HepG2 (cell line): ENCODE measurements around the gene EHD4. TPM values are rescaled to one million over a fixed set of nuclear protein-coding genes. Genes with fewer than 3 reads are reported as not detected.

Experiments
- ATAC-seq: fragments of 200-7000 bp; cut with Tn5 transposase; 3 replicates; pipeline ENCODE4 v1.9.1; 2020; ENCODE audit warnings: mild to moderate bottlenecking, moderate library complexity
- BruUV-seq: library from RNA; stranded (reverse); fragments of 400-500 nt; replicated peaks from 2 replicates; lab custom pipeline; 2021; lab: Mats Ljungman, UMichigan
- CTCF ChIA-PET: fragments of 300-600 bp; formaldehyde crosslinking; extraction: SDS; loops from one replicate; lab custom pipeline; 2021; ENCODE audit warnings: low total read pairs, inconsistent platforms, low intra/inter-chr PET ratio; lab: Yijun Ruan, JAX
- POLR2A ChIA-PET: fragments of 350-600 bp; sonication (Branson Sonifier 250); formaldehyde crosslinking; loops from one replicate; lab custom pipeline; 2020; ENCODE audit warnings: antibody characterized with exemption, inconsistent platforms; lab: Yijun Ruan, JAX
- DNase-seq: peaks from one replicate; pipeline ENCODE4 v3.0.0-alpha.2; 2015; ENCODE audit warnings: low spot score
- FAIRE-seq: peaks from 3 replicates; lab custom pipeline; 2011; peaks lifted over from hg19 to GRCh38; lab: Jason Lieb, UNC
- H2AFZ ChIP-seq: one replicate; pipeline ENCODE4 v1.6.1; 2011; ENCODE audit warnings: low read length, inconsistent platforms
- H3K27ac ChIP-seq: fragments of 300-600 bp; 3 replicates; pipeline ENCODE4 v1.8.0; 2011; ENCODE audit warnings: mixed run types, mild to moderate bottlenecking, mixed read lengths, low read length, inconsistent platforms; ENCODE audit not compliant: insufficient read depth; ENCODE audit errors: extremely low read length
- H3K27me3 ChIP-seq, 2 experiments: fragments of 200-600 bp in 1 of 2; 2 replicates in 1 of 2; 3 replicates in 1 of 2; pipeline versions ENCODE4 v1.6.0 to v1.8.0; 2011; ENCODE audit warnings: low read length in 2 of 2, mild to moderate bottlenecking in 2 of 2, moderate library complexity in 2 of 2, inconsistent platforms in 1 of 2; ENCODE audit not compliant: insufficient read depth in 2 of 2, control insufficient read depth in 1 of 2
- H3K36me3 ChIP-seq, 2 experiments: fragments of 200-600 bp in 1 of 2; replicated peaks in 1 of 2; 2 replicates in 1 of 2; 3 replicates in 1 of 2; pipeline versions ENCODE4 v1.5.1 to v1.8.0; 2011; ENCODE audit warnings: low read length in 2 of 2, inconsistent platforms in 1 of 2; ENCODE audit not compliant: insufficient read depth in 2 of 2, control insufficient read depth in 1 of 2
- H3K4me1 ChIP-seq: 2 replicates; pipeline ENCODE4 v1.5.1; 2012; ENCODE audit warnings: low read length, inconsistent platforms; ENCODE audit not compliant: insufficient read depth
- H3K4me2 ChIP-seq: 2 replicates; pipeline ENCODE4 v1.6.0; 2011; ENCODE audit warnings: low read depth, low read length, inconsistent platforms
- H3K4me3 ChIP-seq, 3 experiments: fragments of 200-600 bp in 1 of 3; sonication (generic), shearing (Covaris generic) in 1 of 3; replicated peaks in 1 of 3; 2 replicates each; pipeline ENCODE4 v1.5.1; 2011 to 2016; ENCODE audit warnings: low read length in 3 of 3, inconsistent platforms in 2 of 3, low read depth in 2 of 3, mild to moderate bottlenecking in 2 of 3, control low read depth in 1 of 3, mixed read lengths in 1 of 3; ENCODE audit not compliant: insufficient read depth in 1 of 3
- H3K79me2 ChIP-seq: one replicate; pipeline ENCODE4 v1.6.1; 2011; ENCODE audit warnings: low read length, inconsistent platforms; ENCODE audit not compliant: insufficient read depth
- H3K9ac ChIP-seq: 2 replicates; pipeline ENCODE4 v1.6.0; 2011; ENCODE audit warnings: mild to moderate bottlenecking, low read depth, low read length, inconsistent platforms; ENCODE audit not compliant: insufficient read depth
- H3K9me3 ChIP-seq: 2 replicates; pipeline ENCODE4 v1.5.1; 2012; ENCODE audit warnings: mild to moderate bottlenecking, low read length
- H4K20me1 ChIP-seq: 2 replicates; pipeline ENCODE4 v1.6.0; 2011; ENCODE audit warnings: inconsistent platforms, mild to moderate bottlenecking, low read length, moderate library complexity; ENCODE audit not compliant: insufficient read depth
- AHDC1 ChIP-seq: sonication (generic); formaldehyde crosslinking; IDR thresholded peaks from 2 replicates; pipeline ENCODE4 v1.5.1; 2020; ENCODE audit warnings: mild to moderate bottlenecking, missing genetic modification reagents, borderline replicate concordance
- ZFP41 ChIP-seq: sonication (generic); formaldehyde crosslinking; IDR thresholded peaks from 2 replicates; pipeline ENCODE4 v1.4.0; 2020; ENCODE audit warnings: mild to moderate bottlenecking, missing genetic modification reagents, borderline replicate concordance
- ZNF83 ChIP-seq: sonication (generic); formaldehyde crosslinking; IDR thresholded peaks from 2 replicates; pipeline ENCODE4 v1.4.0; 2020; ENCODE audit warnings: missing genetic modification reagents, mild to moderate bottlenecking, borderline replicate concordance
- WGBS: methylation state at CpG from one replicate; pipeline ENCODE4 v1.1.6; 2017; ENCODE audit warnings: low lambda C conversion rate; 5-methylcytosine and 5-hydroxymethylcytosine counted together
- in situ Hi-C: cut with HindIII; loops from 2 replicates; pipeline ENCODE4 v1.10.0; 2017; ENCODE audit warnings: low pct_unique_long_range_greater_than_20kb; ENCODE audit not compliant: extremely low pct_ligation_motif_present
- intact Hi-C: fragments of 100-400 bp; cut with micrococcal nuclease; formaldehyde crosslinking; loops from one replicate; pipeline ENCODE4 v1.10.0; 2022; ENCODE audit not compliant: unreplicated experiment
- polyA plus RNA-seq, 8 experiments: library from polyadenylated mRNA; depleted of rRNA in 3 of 8; stranded (reverse) in 7 of 8; unstranded in 1 of 8; fragments of >200 nt; fragmentation: Illumina TruSeq in 4 of 8; extraction: Trizol in 4 of 8; gene quantifications; 2 replicates each; pipeline versions ENCODE4 v1.2.1 to v1.2.3, GENCODE V29; 2011 to 2016; ENCODE audit warnings: low read depth in 4 of 8, missing spikeins in 1 of 8, mixed read lengths in 1 of 8; ENCODE audit not compliant: insufficient read depth in 1 of 8
- total RNA-seq, 5 experiments: library from RNA; depleted of rRNA; stranded (reverse); fragments of >200 nt; fragmentation: Illumina TruSeq; extraction: Trizol; gene quantifications; 2 replicates each; pipeline ENCODE4 v1.2.3, GENCODE V29; 2016; ENCODE audit warnings: low read depth in 1 of 5
- TF ChIP-seq, protein P1 (sequence below), 2 experiments: sonication (generic) in 1 of 2; formaldehyde crosslinking in 1 of 2; IDR thresholded peaks; 2 replicates each; pipeline versions ENCODE4 v1.4.0 to v1.6.1; 2018 to 2020; ENCODE audit warnings: missing genetic modification reagents in 2 of 2, borderline replicate concordance in 1 of 2, low read depth in 1 of 2, mild to moderate bottlenecking in 1 of 2, missing biosample characterization in 1 of 2

EHD4 gene
- total and polyA plus RNA-seq, 2 of the 13 experiments (the other 11 are each of a cell fraction or from before 2014, with no cell fraction given) = 3.1 to 4.8 TPM

- H3K36me3 ChIP-seq = no peaks in the 10 kb centered on the region
- ATAC-seq (no peak), DNase-seq (no peak), FAIRE-seq (no peak)
- H3K4me1 ChIP-seq = peaks cover 10% of the 10 kb centered on the region; the same call in 1 of the 2 replicates
- no peak overlapping the region for H3K27ac ChIP-seq
- no peaks in the 10 kb centered on the region for H4K20me1 ChIP-seq
- intact Hi-C loops (no loop called here), in situ Hi-C loops (no loop called here)
- no peak overlapping the region for H2AFZ ChIP-seq
- CTCF ChIA-PET = no interaction called here
- POLR2A ChIA-PET = no interaction called here
- no peaks in the 10 kb centered on the region for H3K79me2 ChIP-seq
- TF ChIP-seq ZNF83 (CRISPR knock-in tag) (no peak), AHDC1 (CRISPR knock-in tag) (no peak), ZFP41 (CRISPR knock-in tag) (no peak)
- TF ChIP-seq, protein P1, sequence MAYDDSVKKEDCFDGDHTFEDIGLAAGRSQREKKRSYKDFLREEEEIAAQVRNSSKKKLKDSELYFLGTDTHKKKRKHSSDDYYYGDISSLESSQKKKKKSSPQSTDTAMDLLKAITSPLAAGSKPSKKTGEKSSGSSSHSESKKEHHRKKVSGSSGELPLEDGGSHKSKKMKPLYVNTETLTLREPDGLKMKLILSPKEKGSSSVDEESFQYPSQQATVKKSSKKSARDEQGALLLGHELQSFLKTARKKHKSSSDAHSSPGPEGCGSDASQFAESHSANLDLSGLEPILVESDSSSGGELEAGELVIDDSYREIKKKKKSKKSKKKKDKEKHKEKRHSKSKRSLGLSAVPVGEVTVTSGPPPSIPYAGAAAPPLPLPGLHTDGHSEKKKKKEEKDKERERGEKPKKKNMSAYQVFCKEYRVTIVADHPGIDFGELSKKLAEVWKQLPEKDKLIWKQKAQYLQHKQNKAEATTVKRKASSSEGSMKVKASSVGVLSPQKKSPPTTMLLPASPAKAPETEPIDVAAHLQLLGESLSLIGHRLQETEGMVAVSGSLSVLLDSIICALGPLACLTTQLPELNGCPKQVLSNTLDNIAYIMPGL (CRISPR knock-in tag; IDR thresholded peaks at IDR 0.05; ENCODE audit: borderline replicate concordance in 1 of 2, low read depth in 1 of 2) = no peak
- H3K27me3 ChIP-seq = peaks cover 19 to 89% of the 10 kb centered on the region in 2 experiments
- no peak overlapping the region for H3K4me3 ChIP-seq
- 40% methylated on average over 2 of the region's 12 CpGs for WGBS
- no peak overlapping the region for H3K9ac ChIP-seq
- H3K4me2 ChIP-seq = no peak overlapping the region
- BruUV-seq = no TSS peak
- H3K9me3 ChIP-seq = no peaks in the 10 kb centered on the region
Observed at GRCh38 chr15:41874736-41875135, 97.6 kb downstream of the EHD4 start.
